ENCODE results near the gene MLYCD. TPM values are rescaled to one million over a fixed set of nuclear protein-coding genes. Genes with fewer than 3 reads are reported as not detected.

The MLYCD gene
- total RNA-seq, 4 donors from 2014 or later, result 9.6 to 15.8 (median 12.3) TPM

GRCh38 chr16:83920894-83921491 lies 22.1 kb downstream of the MLYCD start:
- peaks cover 30 to 89% (median 72%) of the 10 kb centered on the region in 4 donors for H3K36me3 ChIP-seq
- intact Hi-C loops (cut with DNase I), result loop anchor here (10.0 kb wide), 1 partner anchor 144 kb away; no protein-coding TSS in a partner anchor
- no peak overlapping the region for H3K27ac ChIP-seq (replicated peaks in 1 of 4)
- H3K4me1 ChIP-seq, result peaks cover 0 to 1% (median under 1%) of the 10 kb centered on the region in 4 donors
- H3K4me3 ChIP-seq, result no peak overlapping the region
- H3K27me3 ChIP-seq, result no peaks in the 10 kb centered on the region
- H3K9me3 ChIP-seq, result no peaks in the 10 kb centered on the region
- WGBS, result 96% methylated on average over 2 of the region's 2 CpGs
- no peak for DNase-seq (ENCODE audit: extremely low spot score)
- TF ChIP-seq POLR2AphosphoS5 (IDR thresholded peaks at IDR 0.05) (no peak), CTCF (IDR thresholded peaks at IDR 0.05) (no peak), POLR2A (IDR thresholded peaks at IDR 0.05; ENCODE audit: low read depth) (no peak), EP300 (IDR thresholded peaks at IDR 0.05) (no peak)

- Histone ChIP-seq H3K27ac (replicated peaks in 1 of 4) (no peak overlapping the region), H3K4me1 (peaks cover 9 to 14% (median 12%) of the 10 kb centered on the region in 4 donors), H3K27me3 (no peaks in the 10 kb centered on the region), H3K9me3 (no peaks in the 10 kb centered on the region), H3K4me3 (no peak overlapping the region), H3K36me3 (peaks cover 13 to 73% (median 50%) of the 10 kb centered on the region in 4 donors)
- WGBS, result 88% methylated on average over 27 of the region's 31 CpGs
- no peak for TF ChIP-seq POLR2AphosphoS5 (IDR thresholded peaks at IDR 0.05)
- no peak for TF ChIP-seq CTCF (IDR thresholded peaks at IDR 0.05)
- no peak for TF ChIP-seq EP300 (IDR thresholded peaks at IDR 0.05)
- no peak for TF ChIP-seq POLR2A (IDR thresholded peaks at IDR 0.05; ENCODE audit: low read depth)
- intact Hi-C loops (cut with DNase I), result loop anchor here (10.0 kb wide), 1 partner anchor 141 kb away; no protein-coding TSS in a partner anchor
- no peak for DNase-seq (ENCODE audit: extremely low spot score)
Measured at GRCh38 chr16:83923581-83924365, 24.9 kb downstream of the MLYCD start.

GRCh38 chr16:83924686-83925085 lies 25.8 kb downstream of the MLYCD start:
- H3K4me3 ChIP-seq, result no peak overlapping the region
- peaks cover 9 to 14% (median 12%) of the 10 kb centered on the region in 4 donors for H3K4me1 ChIP-seq
- H3K9me3 ChIP-seq, result no peaks in the 10 kb centered on the region
- DNase-seq (ENCODE audit: extremely low spot score), result no peak
- no peak overlapping the region for H3K27ac ChIP-seq (replicated peaks in 1 of 4)
- H3K27me3 ChIP-seq, result no peaks in the 10 kb centered on the region
- peaks cover 4 to 71% (median 43%) of the 10 kb centered on the region in 4 donors for H3K36me3 ChIP-seq
- TF ChIP-seq EP300 (IDR thresholded peaks at IDR 0.05) (no peak), POLR2AphosphoS5 (IDR thresholded peaks at IDR 0.05) (no peak), POLR2A (IDR thresholded peaks at IDR 0.05; ENCODE audit: low read depth) (no peak), CTCF (IDR thresholded peaks at IDR 0.05) (no peak)
- intact Hi-C loops (cut with DNase I), result loop anchor here (10.0 kb wide), 1 partner anchor 140 kb away; no protein-coding TSS in a partner anchor
- WGBS, result 82% methylated on average over 13 of the region's 13 CpGs

- H3K27ac ChIP-seq (replicated peaks in 1 of 4), result no peak overlapping the region
- H3K4me3 ChIP-seq, result no peak overlapping the region
- H3K36me3 ChIP-seq, result peaks cover 2 to 65% (median 37%) of the 10 kb centered on the region in 4 donors
- H3K4me1 ChIP-seq, result peaks cover 9 to 14% (median 13%) of the 10 kb centered on the region in 4 donors
- intact Hi-C loops (cut with DNase I), result loop anchor here (10.0 kb wide), 1 partner anchor 140 kb away; no protein-coding TSS in a partner anchor
- H3K27me3 ChIP-seq, result no peaks in the 10 kb centered on the region
- H3K9me3 ChIP-seq, result no peaks in the 10 kb centered on the region
- TF ChIP-seq POLR2AphosphoS5 (IDR thresholded peaks at IDR 0.05), result no peak
- no peak for TF ChIP-seq POLR2A (IDR thresholded peaks at IDR 0.05; ENCODE audit: low read depth)
- TF ChIP-seq CTCF (IDR thresholded peaks at IDR 0.05), result no peak
- no peak for TF ChIP-seq EP300 (IDR thresholded peaks at IDR 0.05)
- DNase-seq (ENCODE audit: extremely low spot score), result no peak
- 84% methylated on average over 12 of the region's 12 CpGs for WGBS
Measured at GRCh38 chr16:83925095-83925905, 26.4 kb downstream of the MLYCD start.

Measured in esophagus muscularis mucosa (tissue), 4 donors.